Measurements from ENCODE around the gene LRIT2.

The LRIT2 gene

GRCh38 chr10:84241185-84241790, 15.9 kb upstream of the LRIT2 start, which contains the start of gene LRIT1:
LRIT1 (minus strand) TSS chr10:84241546; CDS start chr10:84241439, 107 bp downstream.
- no peak for DNase-seq (ENCODE audit: low read depth in 2 of 2)

GRCh38 chr10:84238909-84239308, 13.6 kb upstream of the LRIT2 start:
- DNase-seq (ENCODE audit: low read depth in 2 of 2), result no peak

GRCh38 chr10:84237199-84238051, 12.1 kb upstream of the LRIT2 start:
- DNase-seq (ENCODE audit: low read depth in 2 of 2), result no peak

- no peak for DNase-seq (ENCODE audit: low read depth in 2 of 2)
Observed at GRCh38 chr10:84236807-84237198, 11.5 kb upstream of the LRIT2 start.

- no peak for DNase-seq (ENCODE audit: low read depth in 2 of 2)
Observed at GRCh38 chr10:84235096-84235495, 9.8 kb upstream of the LRIT2 start.

- no peak for DNase-seq (ENCODE audit: low read depth in 2 of 2)
Observed at GRCh38 chr10:84234479-84234878, 9.1 kb upstream of the LRIT2 start.

- no peak for DNase-seq (ENCODE audit: low read depth in 2 of 2)
Observed at GRCh38 chr10:84233940-84234339, 8.6 kb upstream of the LRIT2 start.

GRCh38 chr10:84232376-84232775, 7.0 kb upstream of the LRIT2 start:
- DNase-seq (ENCODE audit: low read depth in 2 of 2), result no peak

- DNase-seq (ENCODE audit: low read depth in 2 of 2), result no peak
Observed at GRCh38 chr10:84230359-84230758, 5.0 kb upstream of the LRIT2 start.

GRCh38 chr10:84227810-84228209, 2.5 kb upstream of the LRIT2 start:
- no peak for DNase-seq (ENCODE audit: low read depth in 2 of 2)

- no peak for DNase-seq (ENCODE audit: low read depth in 2 of 2)
Observed at GRCh38 chr10:84226616-84227015, 1.3 kb upstream of the LRIT2 start.

GRCh38 chr10:84224411-84225028, 824 bp downstream of the LRIT2 start:
- DNase-seq (ENCODE audit: low read depth in 2 of 2), result no peak

- no peak for DNase-seq (ENCODE audit: low read depth in 2 of 2)
Observed at GRCh38 chr10:84221916-84222315, 3.4 kb downstream of the LRIT2 start.

GRCh38 chr10:84217746-84218145, 7.6 kb downstream of the LRIT2 start:
- DNase-seq (ENCODE audit: low read depth in 2 of 2), result no peak

GRCh38 chr10:84216834-84217233, 8.5 kb downstream of the LRIT2 start:
- no peak for DNase-seq (ENCODE audit: low read depth in 2 of 2)

GRCh38 chr10:84214612-84215235, 10.6 kb downstream of the LRIT2 start:
- DNase-seq (ENCODE audit: low read depth in 2 of 2), result peak in 1 of 2 donors; percentile 7

- DNase-seq (ENCODE audit: low read depth in 2 of 2), result no peak
Observed at GRCh38 chr10:84214046-84214572, 11.2 kb downstream of the LRIT2 start.

GRCh38 chr10:84213076-84213475, 12.3 kb downstream of the LRIT2 start:
- DNase-seq (ENCODE audit: low read depth in 2 of 2), result no peak

- DNase-seq (ENCODE audit: low read depth in 2 of 2), result no peak
Observed at GRCh38 chr10:84212014-84212413, 13.3 kb downstream of the LRIT2 start.

- DNase-seq (ENCODE audit: low read depth in 2 of 2), result no peak
Observed at GRCh38 chr10:84211566-84211965, 13.8 kb downstream of the LRIT2 start.

- DNase-seq (ENCODE audit: low read depth in 2 of 2), result no peak
Observed at GRCh38 chr10:84208023-84208422, 17.3 kb downstream of the LRIT2 start.
